DMS153 treated with DMSO at 0.1 percent for 48 hours (cell line): ENCODE measurements around the gene SUPT4H1.

Experiments used
- DNase-seq: peaks from one replicate; lab custom pipeline; 2025; ENCODE audit not compliant: unreplicated experiment; lab: John Stamatoyannopoulos, UW

SUPT4H1 gene

GRCh38 chr17:58365185-58365979 is 13.4 kb upstream of the SUPT4H1 start:
- no peak for DNase-seq

GRCh38 chr17:58364270-58364942 is 12.4 kb upstream of the SUPT4H1 start:
- DNase-seq = no peak

- no peak for DNase-seq
Measured at GRCh38 chr17:58363457-58364185, 11.6 kb upstream of the SUPT4H1 start.

- no peak for DNase-seq
Measured at GRCh38 chr17:58362368-58363014, 10.5 kb upstream of the SUPT4H1 start.

- DNase-seq = no peak
Measured at GRCh38 chr17:58360296-58361063, 8.5 kb upstream of the SUPT4H1 start.

GRCh38 chr17:58358408-58359172 is 6.6 kb upstream of the SUPT4H1 start:
- no peak for DNase-seq

GRCh38 chr17:58357312-58358297 is 5.6 kb upstream of the SUPT4H1 start:
- no peak for DNase-seq

GRCh38 chr17:58356231-58356630 is 4.2 kb upstream of the SUPT4H1 start:
- no peak for DNase-seq

GRCh38 chr17:58354541-58355216 is 2.7 kb upstream of the SUPT4H1 start:
- no peak for DNase-seq

- no peak for DNase-seq
Measured at GRCh38 chr17:58353389-58353825, 1.4 kb upstream of the SUPT4H1 start.

- no peak for DNase-seq
Measured at GRCh38 chr17:58352596-58353388, 791 bp upstream of the SUPT4H1 start.

GRCh38 chr17:58351182-58351581 is 819 bp downstream of the SUPT4H1 start:
- DNase-seq = no peak

GRCh38 chr17:58348038-58348437 is 4.0 kb downstream of the SUPT4H1 start:
- no peak for DNase-seq

- no peak for DNase-seq
Measured at GRCh38 chr17:58345500-58345899, 6.5 kb downstream of the SUPT4H1 start.

GRCh38 chr17:58344791-58345157 is 7.2 kb downstream of the SUPT4H1 start:
- DNase-seq = no peak

- DNase-seq = no peak
Measured at GRCh38 chr17:58344047-58344790, 7.8 kb downstream of the SUPT4H1 start.

- no peak for DNase-seq
Measured at GRCh38 chr17:58343131-58343530, 8.9 kb downstream of the SUPT4H1 start.
